ENCODE data around the gene ACTL8. TPM values are rescaled to one million over a fixed set of nuclear protein-coding genes. Genes with fewer than 3 reads are reported as not detected.

ACTL8 gene
- total and polyA plus RNA-seq, 2 of the 4 experiments (the other 2 are of a cell fraction) = under 0.01 to 0.07 TPM

- Histone ChIP-seq H4K91ac (ENCODE audit: insufficient read depth, low read depth, low read length) (no peak overlapping the region), H3K9me1 (ENCODE audit: insufficient read depth, low read length) (no peaks in the 10 kb centered on the region), H3K4me2 (ENCODE audit: low read depth, low read length) (no peak overlapping the region), H2AFZ (replicated peaks; ENCODE audit: low read length, poor library complexity) (no peak overlapping the region), H2BK20ac (ENCODE audit: low read depth, low read length) (no peak overlapping the region), H3K27ac (ENCODE audit: insufficient read depth, low read length) (no peak overlapping the region), H3K79me1 (ENCODE audit: low read depth in 1 of 2, low read length in 2 of 2) (no peaks in the 10 kb centered on the region), H3K36me3 (ENCODE audit: control insufficient read depth, insufficient read depth, low read length) (no peaks in the 10 kb centered on the region), H3K4me3 (ENCODE audit: insufficient read depth, low read depth, low read length) (no peak overlapping the region), H4K20me1 (ENCODE audit: insufficient read depth, low read length) (no peaks in the 10 kb centered on the region), H2BK5ac (ENCODE audit: low read depth, low read length, poor library complexity, severe bottlenecking) (no peak overlapping the region), H2AK5ac (ENCODE audit: low read depth, low read length) (no peak overlapping the region), H3K18ac (ENCODE audit: low read depth, low read length) (no peak overlapping the region), H3K4me1 (ENCODE audit: control insufficient read depth, insufficient read depth, low read length) (no peaks in the 10 kb centered on the region), H3K27me3 (ENCODE audit: control insufficient read depth, insufficient read depth, low read length) (peaks cover 24% of the 10 kb centered on the region), H4K5ac (ENCODE audit: low read depth, low read length) (no peak overlapping the region), H3K23ac (ENCODE audit: low read depth, low read length) (no peak overlapping the region), H3K56ac (ENCODE audit: extremely low read depth, insufficient read depth, low read length) (no peak overlapping the region), H3K9me3 (ENCODE audit: control insufficient read depth, insufficient read depth, low read length) (no peaks in the 10 kb centered on the region; the same call in 1 of the 2 replicates), H3K14ac (replicated peaks; ENCODE audit: low read depth, low read length) (no peak overlapping the region), H2BK120ac (ENCODE audit: low read depth, low read length) (no peak overlapping the region), H4K8ac (ENCODE audit: low read depth in 2 of 2, low read length in 2 of 2) (no peak overlapping the region), H2AK9ac (replicated peaks; ENCODE audit: low read depth, low read length, poor library complexity) (no peak overlapping the region), H3K9ac (ENCODE audit: low read depth, low read length) (no peak overlapping the region), H3K4ac (ENCODE audit: low read depth, low read length) (no peak overlapping the region), H2BK15ac (ENCODE audit: low read depth, low read length) (no peak overlapping the region)
- no TSS peak for BruUV-seq (replicated peaks)
- ATAC-seq (ENCODE audit: low read depth) (no peak), DNase-seq (no peak)
- dilution Hi-C loops (cut with HindIII; ENCODE audit: low sequenced_read_pairs, unreplicated experiment) = no loop called here
- ChIA-PET POLR2A (ENCODE audit: unreplicated experiment) (no interaction called here), CTCF (no interaction called here)
- WGBS, 2 experiments (ENCODE audit: extremely low coverage in 2 of 2, insufficient read length in 1 of 2) = 88% methylated on average over 1 of the region's 2 CpGs; no CpG with 5 or more reads in 1 of the 2 experiments
- intact Hi-C loops (cut with micrococcal nuclease) = no loop called here
- in situ Hi-C loops (cut with MboI; ENCODE audit: low sequenced_read_pairs) = no loop called here
- TF ChIP-seq MXI1 (IDR thresholded peaks at IDR 0.05; ENCODE audit: borderline replicate concordance, low read depth, low read length) = no peak
- TF ChIP-seq MAFK (IDR thresholded peaks at IDR 0.05; ENCODE audit: low read depth, low read length) = no peak
- TF ChIP-seq NFE2L2 (IDR thresholded peaks at IDR 0.05; ENCODE audit: low read depth, low read length) = no peak
- no peak for TF ChIP-seq CEBPB (IDR thresholded peaks at IDR 0.05; ENCODE audit: low read depth, low read length)
- TF ChIP-seq MAZ (IDR thresholded peaks at IDR 0.05; ENCODE audit: borderline replicate concordance, low read depth, low read length) = no peak
Measured at GRCh38 chr1:17735348-17735747, 19.8 kb upstream of the ACTL8 start.

Data from IMR-90 (cell line).